ENCODE data around the gene GJA3. TPM values are rescaled to one million over a fixed set of nuclear protein-coding genes. Genes with fewer than 3 reads are reported as not detected.

GJA3 gene
- total RNA-seq, 2 experiments from 2014 or later = not detected

DNA sequence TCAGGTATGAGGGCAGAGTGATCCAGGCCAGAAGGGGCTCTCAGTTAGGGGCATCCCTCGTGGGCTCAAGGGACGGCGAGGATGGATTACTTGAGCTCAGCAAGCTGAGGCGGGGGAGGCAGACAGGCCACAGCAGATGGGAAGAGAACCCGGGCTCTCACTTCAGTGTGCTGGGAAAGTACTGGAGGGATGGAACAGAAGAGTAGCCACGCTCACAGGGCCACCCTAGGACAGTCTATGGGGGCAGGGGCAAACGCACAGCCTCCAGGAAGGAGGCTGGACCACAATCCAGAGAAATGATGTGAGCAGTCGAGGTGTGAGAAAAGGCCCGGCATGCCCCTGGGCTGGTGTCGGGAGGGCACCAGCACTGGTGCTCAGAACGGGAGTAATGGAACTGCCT lies 9.2 kb downstream of the GJA3 start:
- BruUV-seq (replicated peaks) = no TSS peak
- no peak overlapping the region for H3K4me2 ChIP-seq (ENCODE audit: low read length)
- no peaks in the 10 kb centered on the region for H4K20me1 ChIP-seq (ENCODE audit: insufficient read depth, low read length)
- no peaks in the 10 kb centered on the region for H3K36me3 ChIP-seq (ENCODE audit: insufficient read depth, low read length)
- H3K4me1 ChIP-seq (ENCODE audit: insufficient read depth, low read length, poor library complexity, severe bottlenecking) = no peaks in the 10 kb centered on the region
- intact Hi-C loops (cut with micrococcal nuclease; ENCODE audit: unreplicated experiment) = no loop called here
- TF ChIP-seq EZH2phosphoT487 (IDR thresholded peaks at IDR 0.05; ENCODE audit: borderline replicate concordance, low read depth, low read length) = no peak
- ChIA-PET POLR2A (no interaction called here), CTCF (ENCODE audit: unreplicated experiment) (no interaction called here)
- H2AFZ ChIP-seq (ENCODE audit: low read length) = no peak overlapping the region
- H3K27ac ChIP-seq (ENCODE audit: low read depth, low read length, poor library complexity, severe bottlenecking) = no peak overlapping the region
- no peaks in the 10 kb centered on the region for H3K9me3 ChIP-seq (ENCODE audit: low read length)
- H3K4me3 ChIP-seq (ENCODE audit: low read depth, low read length, poor library complexity, severe bottlenecking) = no peak overlapping the region
- H3K79me2 ChIP-seq (ENCODE audit: insufficient read depth, low read depth, low read length) = no peaks in the 10 kb centered on the region
- no peaks in the 10 kb centered on the region for H3K9me2 ChIP-seq (ENCODE audit: insufficient read depth, low read length)
- no peak for DNase-seq (ENCODE audit: low spot score)

DNA sequence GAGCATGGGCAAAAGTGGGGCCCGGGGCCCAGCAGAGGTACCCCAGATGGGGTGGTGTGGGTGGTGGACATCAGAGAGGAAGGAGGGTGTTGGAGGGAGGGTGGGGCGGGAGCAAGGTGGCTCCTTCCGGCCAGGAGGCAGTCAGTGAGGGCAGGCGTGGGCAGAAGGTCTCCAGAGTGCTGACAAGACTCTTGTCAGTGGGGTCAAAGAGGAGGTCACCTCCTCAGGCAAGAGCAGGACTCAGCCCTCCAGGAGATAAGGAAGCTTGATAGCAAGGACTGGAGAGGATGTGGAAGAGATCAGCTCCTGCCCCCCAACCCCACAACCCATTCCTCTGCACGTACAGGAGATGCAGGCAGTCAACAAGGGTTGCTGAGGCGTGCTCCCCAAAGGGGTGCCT lies 9.8 kb downstream of the GJA3 start:
- intact Hi-C loops (cut with micrococcal nuclease; ENCODE audit: unreplicated experiment) = no loop called here

DNA sequence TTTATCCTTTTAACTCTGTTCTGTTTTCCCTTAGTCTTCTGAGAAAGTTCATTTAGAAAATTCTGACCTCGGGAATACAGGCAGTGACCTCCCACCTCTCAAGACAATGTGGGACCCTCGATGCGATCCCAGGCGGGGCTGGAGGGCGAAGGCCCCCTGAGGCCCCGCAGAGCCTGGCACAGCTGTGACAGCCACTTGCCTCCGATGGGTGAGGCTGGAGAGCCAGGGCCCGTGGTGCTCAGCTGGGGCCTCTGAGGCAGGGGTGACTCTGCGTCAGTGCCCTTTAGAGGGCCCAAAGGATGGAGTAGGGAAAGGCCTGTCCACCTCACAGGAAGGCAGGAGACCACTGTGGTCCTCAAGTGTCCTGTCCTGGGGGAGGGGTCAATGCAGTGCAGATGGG lies 10.3 kb downstream of the GJA3 start:
- Histone ChIP-seq H3K4me2 (ENCODE audit: low read length) (no peak overlapping the region), H3K27ac (ENCODE audit: low read depth, low read length, poor library complexity, severe bottlenecking) (no peak overlapping the region), H3K4me3 (ENCODE audit: low read depth, low read length, poor library complexity, severe bottlenecking) (no peak overlapping the region), H3K36me3 (ENCODE audit: insufficient read depth, low read length) (no peaks in the 10 kb centered on the region), H3K9me2 (ENCODE audit: insufficient read depth, low read length) (no peaks in the 10 kb centered on the region), H3K9me3 (ENCODE audit: low read length) (no peaks in the 10 kb centered on the region), H2AFZ (ENCODE audit: low read length) (no peak overlapping the region), H3K4me1 (ENCODE audit: insufficient read depth, low read length, poor library complexity, severe bottlenecking) (no peaks in the 10 kb centered on the region), H4K20me1 (ENCODE audit: insufficient read depth, low read length) (no peaks in the 10 kb centered on the region), H3K79me2 (ENCODE audit: insufficient read depth, low read depth, low read length) (no peaks in the 10 kb centered on the region)
- no peak for DNase-seq (ENCODE audit: low spot score)
- no TSS peak for BruUV-seq (replicated peaks)
- no peak for TF ChIP-seq EZH2phosphoT487 (IDR thresholded peaks at IDR 0.05; ENCODE audit: borderline replicate concordance, low read depth, low read length)
- TF ChIP-seq, protein P1, sequence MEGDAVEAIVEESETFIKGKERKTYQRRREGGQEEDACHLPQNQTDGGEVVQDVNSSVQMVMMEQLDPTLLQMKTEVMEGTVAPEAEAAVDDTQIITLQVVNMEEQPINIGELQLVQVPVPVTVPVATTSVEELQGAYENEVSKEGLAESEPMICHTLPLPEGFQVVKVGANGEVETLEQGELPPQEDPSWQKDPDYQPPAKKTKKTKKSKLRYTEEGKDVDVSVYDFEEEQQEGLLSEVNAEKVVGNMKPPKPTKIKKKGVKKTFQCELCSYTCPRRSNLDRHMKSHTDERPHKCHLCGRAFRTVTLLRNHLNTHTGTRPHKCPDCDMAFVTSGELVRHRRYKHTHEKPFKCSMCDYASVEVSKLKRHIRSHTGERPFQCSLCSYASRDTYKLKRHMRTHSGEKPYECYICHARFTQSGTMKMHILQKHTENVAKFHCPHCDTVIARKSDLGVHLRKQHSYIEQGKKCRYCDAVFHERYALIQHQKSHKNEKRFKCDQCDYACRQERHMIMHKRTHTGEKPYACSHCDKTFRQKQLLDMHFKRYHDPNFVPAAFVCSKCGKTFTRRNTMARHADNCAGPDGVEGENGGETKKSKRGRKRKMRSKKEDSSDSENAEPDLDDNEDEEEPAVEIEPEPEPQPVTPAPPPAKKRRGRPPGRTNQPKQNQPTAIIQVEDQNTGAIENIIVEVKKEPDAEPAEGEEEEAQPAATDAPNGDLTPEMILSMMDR (conservative IDR thresholded peaks at IDR 0.05; ENCODE audit: low read length) = no peak
- ChIA-PET CTCF (ENCODE audit: unreplicated experiment) (no interaction called here), POLR2A (no interaction called here)
- intact Hi-C loops (cut with micrococcal nuclease; ENCODE audit: unreplicated experiment) = no loop called here

More for the DNA sequence above, 9.8 kb downstream of the GJA3 start:
- Histone ChIP-seq H2AFZ (ENCODE audit: low read length) (no peak overlapping the region), H3K9me3 (ENCODE audit: low read length) (no peaks in the 10 kb centered on the region), H3K27ac (ENCODE audit: low read depth, low read length, poor library complexity, severe bottlenecking) (no peak overlapping the region), H3K36me3 (ENCODE audit: insufficient read depth, low read length) (no peaks in the 10 kb centered on the region), H3K9me2 (ENCODE audit: insufficient read depth, low read length) (no peaks in the 10 kb centered on the region), H3K4me2 (ENCODE audit: low read length) (no peak overlapping the region), H3K4me1 (ENCODE audit: insufficient read depth, low read length, poor library complexity, severe bottlenecking) (no peaks in the 10 kb centered on the region), H4K20me1 (ENCODE audit: insufficient read depth, low read length) (no peaks in the 10 kb centered on the region), H3K79me2 (ENCODE audit: insufficient read depth, low read depth, low read length) (no peaks in the 10 kb centered on the region), H3K4me3 (ENCODE audit: low read depth, low read length, poor library complexity, severe bottlenecking) (no peak overlapping the region)
- DNase-seq (ENCODE audit: low spot score) = no peak
- POLR2A ChIA-PET = no interaction called here
- no TSS peak for BruUV-seq (replicated peaks)
- CTCF ChIA-PET (ENCODE audit: unreplicated experiment) = no interaction called here
- TF ChIP-seq, protein P1 (conservative IDR thresholded peaks at IDR 0.05; ENCODE audit: low read length) = no peak
- no peak for TF ChIP-seq EZH2phosphoT487 (IDR thresholded peaks at IDR 0.05; ENCODE audit: borderline replicate concordance, low read depth, low read length)
